GM23338 (cell line): ENCODE data around the gene CAMSAP3.

ENCODE experiments used
- CREB1 ChIP-seq: fragments of 250-450 bp; sonication (Bioruptor Pico); IDR thresholded peaks from 2 replicates; pipeline ENCODE4 v1.5.0; 2020; ENCODE audit warnings: low read depth, mild to moderate bottlenecking, moderate library complexity
- EZH2 ChIP-seq: fragments of 200-600 bp; sonication (generic); IDR thresholded peaks from one replicate; pipeline ENCODE4 v1.8.0; 2017; ENCODE audit warnings: antibody characterized with exemption, mild to moderate bottlenecking, low read depth; ENCODE audit not compliant: unreplicated experiment
- EZH2phosphoT487 ChIP-seq: fragments of 200-600 bp; sonication (generic); IDR thresholded peaks from one replicate; pipeline ENCODE4 v1.8.1; 2018; ENCODE audit warnings: antibody characterized with exemption; ENCODE audit not compliant: unreplicated experiment
- JUNB ChIP-seq: IDR thresholded peaks from one replicate; pipeline ENCODE4 v1.6.1; 2016; ENCODE audit warnings: antibody characterized with exemption; ENCODE audit not compliant: unreplicated experiment
- NANOG ChIP-seq: IDR thresholded peaks from 2 replicates; pipeline ENCODE4 v1.6.1; 2016; ENCODE audit warnings: antibody characterized with exemption, borderline replicate concordance
- POLR2AphosphoS5 ChIP-seq: IDR thresholded peaks from 2 replicates; pipeline ENCODE4 v1.6.1; 2016; ENCODE audit warnings: antibody characterized with exemption, low read depth
- TF ChIP-seq, protein P1 (sequence below), 2 experiments: fragments of 200-600 bp in 1 of 2; sonication (generic) in 1 of 2; conservative IDR thresholded peaks; 2 replicates each; pipeline versions ENCODE4 v1.5.1 to v1.6.1; 2016 to 2017; ENCODE audit warnings: antibody characterized with exemption in 2 of 2, low read depth in 2 of 2, mild to moderate bottlenecking in 2 of 2, moderate library complexity in 1 of 2
- TF ChIP-seq, protein P2 (sequence below): IDR thresholded peaks from one replicate; pipeline ENCODE4 v1.6.1; 2018; ENCODE audit warnings: antibody characterized with exemption; ENCODE audit not compliant: unreplicated experiment
- TF ChIP-seq, protein P3 (sequence below): IDR thresholded peaks from 2 replicates; pipeline ENCODE4 v1.6.1; 2016; ENCODE audit warnings: antibody characterized with exemption

DNA sequence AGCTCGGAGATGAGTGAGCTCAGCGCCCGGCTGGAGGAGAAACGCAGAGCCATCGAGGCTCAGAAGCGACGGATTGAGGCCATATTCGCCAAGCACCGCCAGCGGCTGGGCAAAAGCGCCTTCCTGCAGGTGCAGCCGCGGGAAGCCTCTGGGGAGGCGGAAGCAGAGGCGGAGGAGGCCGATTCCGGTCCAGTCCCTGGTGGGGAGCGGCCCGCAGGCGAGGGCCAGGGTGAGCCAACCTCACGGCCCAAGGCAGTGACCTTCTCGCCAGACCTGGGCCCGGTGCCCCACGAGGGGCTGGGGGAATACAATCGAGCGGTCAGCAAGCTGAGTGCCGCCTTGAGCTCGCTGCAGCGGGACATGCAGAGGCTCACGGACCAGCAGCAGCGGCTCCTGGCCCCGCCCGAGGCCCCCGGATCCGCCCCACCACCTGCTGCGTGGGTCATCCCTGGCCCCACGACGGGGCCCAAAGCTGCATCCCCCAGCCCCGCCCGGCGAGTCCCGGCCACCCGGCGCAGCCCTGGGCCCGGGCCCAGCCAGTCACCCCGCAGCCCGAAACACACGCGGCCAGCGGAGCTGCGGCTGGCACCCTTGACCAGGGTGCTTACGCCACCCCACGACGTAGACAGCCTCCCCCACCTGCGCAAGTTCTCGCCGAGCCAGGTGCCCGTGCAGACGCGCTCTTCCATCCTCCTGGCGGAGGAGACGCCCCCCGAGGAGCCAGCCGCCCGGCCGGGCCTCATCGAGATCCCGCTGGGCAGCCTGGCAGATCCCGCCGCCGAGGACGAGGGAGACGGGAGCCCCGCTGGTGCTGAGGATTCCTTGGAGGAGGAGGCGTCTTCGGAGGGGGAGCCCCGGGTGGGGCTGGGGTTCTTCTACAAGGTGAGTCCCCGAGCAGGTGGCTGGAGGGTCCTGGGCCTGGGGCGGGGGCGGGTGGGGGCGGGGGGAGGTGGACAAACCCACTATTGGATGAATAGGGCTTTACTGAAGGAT, 16.9 kb downstream of the CAMSAP3 start:
- TF ChIP-seq, protein P1, sequence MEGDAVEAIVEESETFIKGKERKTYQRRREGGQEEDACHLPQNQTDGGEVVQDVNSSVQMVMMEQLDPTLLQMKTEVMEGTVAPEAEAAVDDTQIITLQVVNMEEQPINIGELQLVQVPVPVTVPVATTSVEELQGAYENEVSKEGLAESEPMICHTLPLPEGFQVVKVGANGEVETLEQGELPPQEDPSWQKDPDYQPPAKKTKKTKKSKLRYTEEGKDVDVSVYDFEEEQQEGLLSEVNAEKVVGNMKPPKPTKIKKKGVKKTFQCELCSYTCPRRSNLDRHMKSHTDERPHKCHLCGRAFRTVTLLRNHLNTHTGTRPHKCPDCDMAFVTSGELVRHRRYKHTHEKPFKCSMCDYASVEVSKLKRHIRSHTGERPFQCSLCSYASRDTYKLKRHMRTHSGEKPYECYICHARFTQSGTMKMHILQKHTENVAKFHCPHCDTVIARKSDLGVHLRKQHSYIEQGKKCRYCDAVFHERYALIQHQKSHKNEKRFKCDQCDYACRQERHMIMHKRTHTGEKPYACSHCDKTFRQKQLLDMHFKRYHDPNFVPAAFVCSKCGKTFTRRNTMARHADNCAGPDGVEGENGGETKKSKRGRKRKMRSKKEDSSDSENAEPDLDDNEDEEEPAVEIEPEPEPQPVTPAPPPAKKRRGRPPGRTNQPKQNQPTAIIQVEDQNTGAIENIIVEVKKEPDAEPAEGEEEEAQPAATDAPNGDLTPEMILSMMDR (conservative IDR thresholded peaks at IDR 0.05; ENCODE audit: low read depth in 2 of 2) = no peak
- TF ChIP-seq EZH2 = no peak
- no peak for TF ChIP-seq POLR2AphosphoS5
- no peak for TF ChIP-seq EZH2phosphoT487
- TF ChIP-seq CREB1 = no peak
- TF ChIP-seq NANOG = no peak
- TF ChIP-seq, protein P2, sequence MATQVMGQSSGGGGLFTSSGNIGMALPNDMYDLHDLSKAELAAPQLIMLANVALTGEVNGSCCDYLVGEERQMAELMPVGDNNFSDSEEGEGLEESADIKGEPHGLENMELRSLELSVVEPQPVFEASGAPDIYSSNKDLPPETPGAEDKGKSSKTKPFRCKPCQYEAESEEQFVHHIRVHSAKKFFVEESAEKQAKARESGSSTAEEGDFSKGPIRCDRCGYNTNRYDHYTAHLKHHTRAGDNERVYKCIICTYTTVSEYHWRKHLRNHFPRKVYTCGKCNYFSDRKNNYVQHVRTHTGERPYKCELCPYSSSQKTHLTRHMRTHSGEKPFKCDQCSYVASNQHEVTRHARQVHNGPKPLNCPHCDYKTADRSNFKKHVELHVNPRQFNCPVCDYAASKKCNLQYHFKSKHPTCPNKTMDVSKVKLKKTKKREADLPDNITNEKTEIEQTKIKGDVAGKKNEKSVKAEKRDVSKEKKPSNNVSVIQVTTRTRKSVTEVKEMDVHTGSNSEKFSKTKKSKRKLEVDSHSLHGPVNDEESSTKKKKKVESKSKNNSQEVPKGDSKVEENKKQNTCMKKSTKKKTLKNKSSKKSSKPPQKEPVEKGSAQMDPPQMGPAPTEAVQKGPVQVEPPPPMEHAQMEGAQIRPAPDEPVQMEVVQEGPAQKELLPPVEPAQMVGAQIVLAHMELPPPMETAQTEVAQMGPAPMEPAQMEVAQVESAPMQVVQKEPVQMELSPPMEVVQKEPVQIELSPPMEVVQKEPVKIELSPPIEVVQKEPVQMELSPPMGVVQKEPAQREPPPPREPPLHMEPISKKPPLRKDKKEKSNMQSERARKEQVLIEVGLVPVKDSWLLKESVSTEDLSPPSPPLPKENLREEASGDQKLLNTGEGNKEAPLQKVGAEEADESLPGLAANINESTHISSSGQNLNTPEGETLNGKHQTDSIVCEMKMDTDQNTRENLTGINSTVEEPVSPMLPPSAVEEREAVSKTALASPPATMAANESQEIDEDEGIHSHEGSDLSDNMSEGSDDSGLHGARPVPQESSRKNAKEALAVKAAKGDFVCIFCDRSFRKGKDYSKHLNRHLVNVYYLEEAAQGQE = no peak
- no peak for TF ChIP-seq JUNB
- TF ChIP-seq, protein P3, sequence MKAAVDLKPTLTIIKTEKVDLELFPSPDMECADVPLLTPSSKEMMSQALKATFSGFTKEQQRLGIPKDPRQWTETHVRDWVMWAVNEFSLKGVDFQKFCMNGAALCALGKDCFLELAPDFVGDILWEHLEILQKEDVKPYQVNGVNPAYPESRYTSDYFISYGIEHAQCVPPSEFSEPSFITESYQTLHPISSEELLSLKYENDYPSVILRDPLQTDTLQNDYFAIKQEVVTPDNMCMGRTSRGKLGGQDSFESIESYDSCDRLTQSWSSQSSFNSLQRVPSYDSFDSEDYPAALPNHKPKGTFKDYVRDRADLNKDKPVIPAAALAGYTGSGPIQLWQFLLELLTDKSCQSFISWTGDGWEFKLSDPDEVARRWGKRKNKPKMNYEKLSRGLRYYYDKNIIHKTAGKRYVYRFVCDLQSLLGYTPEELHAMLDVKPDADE = no peak
